GM21447 (cell line): ENCODE data around the gene GBF1.
A peak's percentile ranks its signal among the peaks of the same experiment; 100 is the strongest.
"Not testable (repeated sequence)": the region's sequence is repeated elsewhere in the genome, so short reads cannot be mapped to it uniquely, and the experiment has no call there.

Experiments used
- ATAC-seq: cut with Tn5 transposase; IDR thresholded peaks from one replicate; pipeline ENCODE4 v1.9.1; 2021; ENCODE audit not compliant: unreplicated experiment

The GBF1 gene

DNA sequence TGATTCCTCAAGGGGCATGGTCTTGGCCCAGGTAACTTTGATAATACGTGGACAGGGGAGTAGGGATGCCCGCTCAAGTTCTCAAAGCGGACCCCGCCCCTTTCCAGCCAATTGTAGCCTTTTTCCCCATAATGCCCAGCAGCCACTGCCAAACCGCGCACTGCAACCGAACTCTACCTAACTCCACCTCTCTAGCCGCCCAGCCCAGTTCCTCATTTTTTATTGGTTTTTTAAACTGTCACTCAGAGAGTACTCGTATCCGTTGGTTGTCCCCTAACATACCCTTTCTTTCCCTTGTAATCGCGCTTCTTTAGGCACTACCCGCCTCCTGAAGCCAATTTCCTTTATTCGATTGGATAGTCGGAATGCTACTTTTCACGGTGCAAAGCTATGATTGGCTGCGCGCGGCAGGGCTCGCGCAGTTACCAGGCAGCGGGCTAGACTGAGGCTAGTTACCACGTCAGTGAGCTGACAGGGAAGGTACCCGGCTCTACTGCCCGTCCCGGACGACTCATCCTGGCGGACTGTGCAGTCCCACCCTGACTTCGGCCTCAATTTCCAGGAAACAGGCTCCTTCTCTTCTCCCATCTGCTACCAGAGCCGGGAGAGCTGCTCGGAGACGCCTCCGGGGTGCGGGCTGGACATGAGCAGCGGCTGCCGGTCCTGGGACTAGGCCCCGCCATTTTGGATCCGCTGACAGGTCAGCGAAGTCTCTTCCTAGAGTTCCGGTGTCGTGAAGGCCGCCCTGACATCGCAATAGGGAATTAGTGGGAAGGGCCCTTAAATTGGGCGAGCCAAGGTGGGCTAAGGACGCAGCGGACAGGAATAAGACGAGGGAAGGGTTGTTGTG lies at the start of gene GBF1:
GBF1 (plus strand) TSS at position 451 of the 850 bp plus-strand sequence. CDS start 13,407 bp downstream, outside the sequence.
- peak; percentile 94 for ATAC-seq

DNA sequence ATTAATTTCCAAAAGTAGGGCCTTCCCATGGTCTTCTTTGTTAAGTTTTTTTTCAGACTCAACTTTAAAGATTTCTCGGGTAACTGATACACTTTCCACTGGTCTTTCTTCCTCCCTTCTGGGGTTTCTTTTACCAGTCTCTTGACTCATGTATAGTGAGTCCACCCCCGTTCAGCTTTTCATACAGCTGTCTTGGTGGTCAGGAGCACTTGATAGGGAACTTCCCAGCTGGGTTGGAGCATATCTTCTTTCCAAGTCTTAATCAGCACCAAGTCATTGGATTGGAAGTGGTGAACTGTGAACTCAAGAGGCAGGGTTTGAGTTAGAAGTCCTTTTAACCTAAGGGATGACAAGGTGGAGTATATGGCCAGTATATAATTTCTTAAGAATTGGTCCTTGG lies 48.4 kb upstream of the GBF1 start:
- no peak for ATAC-seq

DNA sequence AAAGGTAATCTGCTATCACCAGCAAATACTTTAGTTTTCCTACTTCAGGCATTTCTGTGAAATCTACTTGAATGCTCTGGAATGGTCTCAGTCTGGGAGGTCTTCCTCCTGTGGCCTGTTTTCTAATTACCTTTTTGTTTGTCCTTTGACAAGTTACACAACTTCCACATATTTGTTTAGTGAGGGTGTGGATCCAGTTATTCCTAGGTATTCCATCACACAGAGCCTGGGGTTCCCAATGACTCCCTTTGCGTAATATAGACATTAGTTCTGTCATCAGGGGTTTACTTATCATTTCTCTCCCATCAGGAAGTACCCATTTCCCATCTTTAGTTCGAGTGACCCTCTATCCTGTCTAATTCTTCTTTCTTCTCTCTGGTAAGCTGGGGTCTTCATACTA lies 47.3 kb upstream of the GBF1 start:
- ATAC-seq, result no peak

- no peak for ATAC-seq
These were observed 44.3 kb upstream of the GBF1 start for GRCh38 chr10:102200751-102201640.

- ATAC-seq, result no peak
These were observed 42.9 kb upstream of the GBF1 start for GRCh38 chr10:102202386-102202785.

DNA sequence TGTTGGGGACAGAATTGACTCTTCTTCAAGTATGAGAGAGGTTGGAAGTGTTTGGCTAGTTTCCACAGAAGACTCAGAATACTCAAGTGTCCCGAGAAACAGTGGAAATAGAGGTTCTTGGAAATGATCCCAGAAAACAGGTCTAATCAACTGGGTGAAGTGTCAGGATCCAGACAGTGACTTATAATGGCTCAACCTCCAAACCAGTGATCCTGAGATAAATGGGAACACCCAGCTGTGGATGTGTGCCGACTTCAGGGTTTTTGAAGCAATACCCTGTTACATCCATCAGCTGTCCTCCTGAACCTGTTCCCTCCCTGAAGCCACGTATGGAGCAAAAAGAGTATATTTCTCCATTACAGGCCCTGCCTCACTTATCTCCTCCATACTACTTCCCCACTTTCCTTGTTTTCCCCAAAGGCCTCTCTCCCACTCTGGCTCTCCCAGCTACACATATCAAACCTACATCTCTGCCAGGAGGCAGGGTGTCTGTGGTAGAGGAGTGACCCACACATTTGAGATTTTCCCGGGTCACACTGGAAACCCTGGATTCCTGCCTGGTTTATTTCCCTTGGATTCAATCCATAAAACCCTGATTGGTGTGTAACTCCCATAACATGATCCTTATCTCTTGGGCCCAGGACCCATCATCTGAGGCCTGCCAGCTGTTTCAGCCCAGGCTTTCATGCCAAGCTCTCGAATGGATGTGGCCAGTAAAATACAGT lies 36.9 kb upstream of the GBF1 start:
- ATAC-seq, result no peak

GRCh38 chr10:102211615-102212299 lies 33.6 kb upstream of the GBF1 start:
- no peak for ATAC-seq

GRCh38 chr10:102213599-102213998 lies 31.7 kb upstream of the GBF1 start:
- not testable (repeated sequence) for ATAC-seq

DNA sequence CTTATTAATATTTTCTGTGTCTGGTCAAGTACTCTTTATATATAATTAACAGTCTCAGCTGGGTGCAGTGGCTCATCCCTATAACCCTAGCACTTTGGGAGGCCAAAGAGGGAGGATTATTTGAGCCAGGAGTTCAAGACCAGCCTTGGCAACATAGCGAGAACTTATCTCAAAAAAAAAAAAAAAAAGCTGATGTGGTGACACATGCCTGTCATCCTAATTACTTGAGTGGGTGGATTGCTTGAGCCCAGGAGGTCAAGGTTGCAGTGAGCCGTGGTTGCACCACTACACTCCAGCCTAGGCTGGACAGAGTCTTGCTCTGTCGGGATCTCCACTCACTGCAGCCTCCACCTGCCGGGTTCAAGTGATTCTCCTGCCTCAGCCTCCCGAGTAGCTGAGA lies 26.0 kb upstream of the GBF1 start:
- ATAC-seq, result no peak

DNA sequence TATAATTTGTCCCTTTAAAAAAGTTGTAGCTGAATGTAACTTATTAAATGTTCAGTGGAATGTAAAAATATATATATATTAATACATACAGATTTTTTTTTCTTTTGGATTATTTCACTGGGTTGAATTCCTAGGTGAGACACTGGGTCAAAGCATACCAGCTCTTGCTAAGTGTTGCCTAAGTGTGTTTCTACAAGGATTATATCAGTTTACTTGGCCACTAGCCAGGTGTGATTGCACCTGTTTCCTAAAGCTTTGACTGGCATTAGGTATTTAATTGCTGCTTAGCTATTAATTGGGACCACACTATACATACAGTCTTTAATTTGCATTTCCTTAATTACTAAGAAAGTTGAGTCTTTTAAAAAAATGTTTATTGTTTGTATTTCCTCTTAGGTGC lies 24.7 kb upstream of the GBF1 start:
- ATAC-seq, result no peak

GRCh38 chr10:102222797-102223196 lies 22.5 kb upstream of the GBF1 start:
- ATAC-seq, result no peak

- peak; percentile 84 for ATAC-seq
These were observed 19.4 kb upstream of the GBF1 start, which contains the start of gene ELOVL3 for GRCh38 chr10:102225646-102226541. ELOVL3 (plus strand) TSS chr10:102226299; CDS start chr10:102226549, 250 bp downstream.

DNA sequence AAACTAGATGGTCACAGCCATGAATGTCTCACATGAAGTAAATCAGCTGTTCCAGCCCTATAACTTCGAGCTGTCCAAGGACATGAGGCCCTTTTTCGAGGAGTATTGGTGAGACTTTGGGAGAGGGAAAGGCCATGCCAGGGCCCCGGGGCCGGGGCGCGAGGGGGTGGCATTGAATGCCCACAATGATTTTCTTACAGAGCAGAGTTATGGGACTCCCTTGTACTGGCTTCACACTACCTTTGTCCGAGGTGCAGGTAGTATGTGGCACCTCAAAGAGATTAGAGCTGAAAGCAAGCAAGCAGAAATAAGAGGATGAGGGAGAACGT lies 18.8 kb upstream of the GBF1 start:
- no peak for ATAC-seq

DNA sequence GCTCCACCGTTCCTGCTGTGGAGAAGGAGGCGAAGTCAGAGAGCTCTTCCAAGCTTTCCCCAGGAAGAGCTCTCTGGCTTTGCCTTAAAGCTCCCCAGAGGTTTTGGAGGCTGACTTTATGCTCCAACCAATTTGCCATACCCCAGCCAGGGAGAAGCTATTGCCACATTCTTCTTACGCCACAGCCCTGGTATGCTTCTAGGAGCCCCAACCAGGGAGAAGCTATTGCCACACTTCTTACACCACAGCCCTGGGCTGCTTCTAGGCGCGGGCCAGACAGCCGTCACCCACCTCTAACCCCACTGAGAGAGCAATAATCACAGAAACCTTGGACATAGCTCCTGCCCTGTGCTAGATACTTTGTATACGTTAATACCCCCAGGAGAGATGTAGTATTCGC lies 18.3 kb upstream of the GBF1 start:
- ATAC-seq, result no peak

- ATAC-seq, result no peak
These were observed 15.5 kb upstream of the GBF1 start for GRCh38 chr10:102229810-102230263.

DNA sequence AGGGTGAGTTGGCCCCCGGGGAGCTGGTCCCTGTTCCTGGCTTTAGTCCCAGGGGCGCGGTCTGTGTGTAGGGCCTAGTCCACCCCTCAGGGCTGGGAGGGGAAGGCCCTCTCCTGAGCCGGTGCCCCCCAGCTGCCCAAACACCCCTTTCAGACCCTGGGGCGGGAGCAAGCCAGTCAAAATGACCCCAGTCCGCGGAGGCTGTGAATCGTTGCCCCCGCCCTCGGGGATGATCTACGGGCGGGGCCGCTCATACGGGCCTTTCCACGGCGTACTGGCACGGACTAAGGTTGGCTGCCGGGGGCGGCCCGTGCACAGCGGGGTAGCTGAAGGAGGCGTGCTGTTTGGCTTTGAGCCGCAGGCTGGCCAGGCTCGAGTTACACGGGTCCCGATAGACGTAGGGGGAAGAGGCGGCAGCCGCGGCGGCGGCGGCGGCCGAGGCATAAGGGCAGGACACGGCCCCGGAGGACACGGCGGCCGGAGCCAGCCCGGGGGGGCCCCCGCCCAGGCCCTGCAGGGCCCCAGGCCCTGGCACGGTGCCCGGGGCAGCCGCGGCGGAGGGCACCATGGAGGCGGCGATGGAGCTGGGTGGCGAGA lies 15.0 kb upstream of the GBF1 start:
- no peak for ATAC-seq

GRCh38 chr10:102230861-102231356 lies 14.4 kb upstream of the GBF1 start:
- no peak for ATAC-seq

- ATAC-seq, result no peak
These were observed 13.7 kb upstream of the GBF1 start for GRCh38 chr10:102231357-102232318.
